Neuronal stem cell (in vitro differentiated cells): Measurements from ENCODE around the gene PLEKHD1.
"Not testable (repeated sequence)": the region's sequence is repeated elsewhere in the genome, so short reads cannot be mapped to it uniquely, and the experiment has no call there.

Experiments used
- DNase-seq: peaks from one replicate; pipeline ENCODE4 v3.0.0-alpha.2; 2013; ENCODE audit warnings: low spot score
- H2AFZ ChIP-seq: one replicate; pipeline ENCODE4 v1.6.1; 2013; ENCODE audit warnings: mild to moderate bottlenecking, low read length, inconsistent platforms
- H2AK5ac ChIP-seq: 2 replicates; pipeline ENCODE4 v1.6.1; 2013; ENCODE audit warnings: low read depth, mild to moderate bottlenecking, inconsistent platforms, low read length, moderate library complexity, mixed read lengths
- H2BK120ac ChIP-seq: 2 replicates; pipeline ENCODE4 v1.6.1; 2013; ENCODE audit warnings: low read depth, mild to moderate bottlenecking, inconsistent platforms, low read length, moderate library complexity, mixed read lengths
- H2BK12ac ChIP-seq: one replicate; pipeline ENCODE4 v1.6.1; 2013; ENCODE audit warnings: low read length, inconsistent platforms
- H2BK15ac ChIP-seq: 2 replicates; pipeline ENCODE4 v1.6.1; 2013; ENCODE audit warnings: mild to moderate bottlenecking, low read length, inconsistent platforms, mixed read lengths
- H2BK5ac ChIP-seq: one replicate; pipeline ENCODE4 v1.6.1; 2013; ENCODE audit warnings: inconsistent platforms, mild to moderate bottlenecking, low read length, moderate library complexity
- H3K14ac ChIP-seq: one replicate; pipeline ENCODE4 v1.6.1; 2013; ENCODE audit warnings: low read length, inconsistent platforms
- H3K18ac ChIP-seq: 2 replicates; pipeline ENCODE4 v1.6.1; 2013; ENCODE audit warnings: low read length, inconsistent platforms
- H3K23ac ChIP-seq: 2 replicates; pipeline ENCODE4 v1.6.1; 2013; ENCODE audit warnings: low read depth, mild to moderate bottlenecking, mixed read lengths, low read length, inconsistent platforms; ENCODE audit not compliant: poor library complexity
- H3K27ac ChIP-seq: replicated peaks from 3 replicates; pipeline ENCODE4 v1.5.1; 2013; ENCODE audit warnings: low read length, inconsistent platforms
- H3K27me3 ChIP-seq, 3 experiments: 2 replicates each; pipeline ENCODE4 v1.6.1; 2013; ENCODE audit warnings: low read length in 3 of 3, mild to moderate bottlenecking in 2 of 3, inconsistent platforms in 1 of 3, low read depth in 1 of 3, mixed read lengths in 1 of 3, moderate library complexity in 1 of 3; ENCODE audit not compliant: control insufficient read depth in 3 of 3, insufficient read depth in 3 of 3
- H3K36me3 ChIP-seq, 2 donors: replicated peaks in 1 of 2; 2 replicates each; pipeline ENCODE4 v1.6.1; 2013; ENCODE audit warnings: low read length in 2 of 2; ENCODE audit not compliant: control insufficient read depth in 2 of 2, insufficient read depth in 2 of 2
- H3K4ac ChIP-seq: 2 replicates; pipeline ENCODE4 v1.6.1; 2013; ENCODE audit warnings: inconsistent platforms, mild to moderate bottlenecking, low read length, moderate library complexity
- H3K4me1 ChIP-seq, 2 donors: 1 replicate in 1 of 2; 2 replicates in 1 of 2; pipeline ENCODE4 v1.6.1; 2013; ENCODE audit warnings: low read length in 2 of 2, low read depth in 1 of 2; ENCODE audit not compliant: control insufficient read depth in 2 of 2, insufficient read depth in 1 of 2
- H3K4me2 ChIP-seq: one replicate; pipeline ENCODE4 v1.6.1; 2013; ENCODE audit warnings: mild to moderate bottlenecking, low read length, inconsistent platforms; ENCODE audit not compliant: insufficient read depth, poor library complexity, severe bottlenecking
- H3K4me3 ChIP-seq, 2 donors: 2 replicates each; pipeline ENCODE4 v1.5.1; 2013; ENCODE audit warnings: low read length in 2 of 2, mild to moderate bottlenecking in 2 of 2, inconsistent platforms in 1 of 2, moderate library complexity in 1 of 2
- H3K79me1 ChIP-seq: one replicate; pipeline ENCODE4 v1.6.1; 2013; ENCODE audit warnings: low read depth, mild to moderate bottlenecking, inconsistent platforms, low read length, moderate library complexity
- H3K9ac ChIP-seq: one replicate; pipeline ENCODE4 v1.6.1; 2013; ENCODE audit warnings: mild to moderate bottlenecking, low read depth, low read length, inconsistent platforms; ENCODE audit not compliant: poor library complexity
- H3K9me3 ChIP-seq, 2 donors: replicated peaks in 1 of 2; 2 replicates each; pipeline versions ENCODE3 to v1.6.1; 2013; ENCODE audit warnings: low read length in 2 of 2, mild to moderate bottlenecking in 2 of 2, inconsistent platforms in 1 of 2, low read depth in 1 of 2, mixed read lengths in 1 of 2, moderate library complexity in 1 of 2; ENCODE audit not compliant: control insufficient read depth in 2 of 2, insufficient read depth in 1 of 2
- H4K8ac ChIP-seq: one replicate; pipeline ENCODE4 v1.6.1; 2013; ENCODE audit warnings: low read depth, mild to moderate bottlenecking, inconsistent platforms, low read length, moderate library complexity
- H4K91ac ChIP-seq: one replicate; pipeline ENCODE4 v1.6.1; 2013; ENCODE audit warnings: low read length, low read depth, mild to moderate bottlenecking, inconsistent platforms; ENCODE audit not compliant: poor library complexity
- WGBS, 2 donors: extraction: QIAGEN DNeasy Blood & Tissue Kit; methylation state at CpG; one replicate each; pipeline ENCODE4 v1.1.7; 2013; ENCODE audit warnings: missing lambda C conversion rate in 2 of 2, mixed read lengths in 1 of 2; ENCODE audit not compliant: insufficient read length in 2 of 2, insufficient replicate concordance in 1 of 2; ENCODE audit errors: extremely low coverage in 2 of 2; 5-methylcytosine and 5-hydroxymethylcytosine counted together

The PLEKHD1 gene

GRCh38 chr14:69495341-69495921 is 10.9 kb downstream of the PLEKHD1 start:
- Histone ChIP-seq H3K79me1 (no peaks in the 10 kb centered on the region), H3K14ac (no peak overlapping the region), H3K4ac (no peak overlapping the region), H2BK15ac (no peak overlapping the region), H4K8ac (no peak overlapping the region), H3K36me3 (no peaks in the 10 kb centered on the region), H3K9me3 (no peaks in the 10 kb centered on the region), H2BK120ac (no peak overlapping the region), H3K27ac (no peak overlapping the region), H3K9ac (no peak overlapping the region), H2AK5ac (no peak overlapping the region), H3K18ac (no peak overlapping the region), H4K91ac (no peak overlapping the region), H3K4me1 (no peaks in the 10 kb centered on the region), H2BK5ac (no peak overlapping the region), H3K27me3 (peaks cover 0 to 21% (median 2%) of the 10 kb centered on the region in 3 experiments), H3K23ac (no peak overlapping the region), H2AFZ (no peak overlapping the region), H2BK12ac (no peak overlapping the region), H3K4me2 (no peak overlapping the region), H3K4me3 (no peak overlapping the region)
- DNase-seq, result no peak
- no CpG with 5 or more reads among the region's 5 CpGs for WGBS, 2 donors

GRCh38 chr14:69497866-69498265 is 13.3 kb downstream of the PLEKHD1 start:
- H2BK15ac ChIP-seq, result not testable (repeated sequence)

GRCh38 chr14:69498286-69498685 is 13.8 kb downstream of the PLEKHD1 start:
- H3K27me3 ChIP-seq, result peaks cover 0 to 41% (median 5%) of the 10 kb centered on the region in 3 experiments
- H3K9me3 ChIP-seq, H4K91ac ChIP-seq, H3K4me2 ChIP-seq, H2BK12ac ChIP-seq, H3K23ac ChIP-seq, H2BK120ac ChIP-seq, DNase-seq, H2BK15ac ChIP-seq, H2AFZ ChIP-seq, H3K79me1 ChIP-seq, H4K8ac ChIP-seq, H3K9ac ChIP-seq, H3K14ac ChIP-seq, H3K4me1 ChIP-seq, H2AK5ac ChIP-seq, H3K4me3 ChIP-seq, H2BK5ac ChIP-seq, H3K36me3 ChIP-seq, H3K4ac ChIP-seq, H3K18ac ChIP-seq, H3K27ac ChIP-seq: not testable (repeated sequence)
- WGBS, 2 donors, result no CpG with 5 or more reads among the region's 4 CpGs

More at GRCh38 chr14:69497866-69498265, 13.3 kb downstream of the PLEKHD1 start:
- H2BK120ac ChIP-seq, H3K4me3 ChIP-seq, H3K36me3 ChIP-seq, H3K9me3 ChIP-seq, H3K79me1 ChIP-seq, H3K4me1 ChIP-seq, H3K4ac ChIP-seq, DNase-seq, H2BK12ac ChIP-seq, H3K4me2 ChIP-seq, H3K27ac ChIP-seq, H3K9ac ChIP-seq, H2AFZ ChIP-seq, H3K14ac ChIP-seq, H4K8ac ChIP-seq, H4K91ac ChIP-seq: not testable (repeated sequence)
- peak overlapping the region; percentile 85 for H2AK5ac ChIP-seq
- H3K18ac ChIP-seq, result peak overlapping the region; percentile 72
- peaks cover 0 to 39% (median 5%) of the 10 kb centered on the region in 3 experiments for H3K27me3 ChIP-seq
- peak overlapping the region; percentile 29 for H3K23ac ChIP-seq
- peak overlapping the region; percentile 71 for H2BK5ac ChIP-seq
- no CpG with 5 or more reads among the region's 4 CpGs for WGBS, 2 donors

GRCh38 chr14:69499436-69499835 is 14.9 kb downstream of the PLEKHD1 start:
- H3K4ac ChIP-seq, result no peak overlapping the region
- no peak overlapping the region for H2AFZ ChIP-seq
- H3K9ac ChIP-seq, result no peak overlapping the region
- no peaks in the 10 kb centered on the region for H3K4me1 ChIP-seq
- no peak overlapping the region for H3K23ac ChIP-seq
- no peak overlapping the region for H3K27ac ChIP-seq
- no peak overlapping the region for H2BK5ac ChIP-seq
- peaks cover 0 to 38% (median 5%) of the 10 kb centered on the region in 3 experiments for H3K27me3 ChIP-seq
- no peaks in the 10 kb centered on the region for H3K79me1 ChIP-seq
- H3K9me3 ChIP-seq, result no peaks in the 10 kb centered on the region
- no peak overlapping the region for H3K4me3 ChIP-seq
- peak overlapping the region; percentile 2 for H3K18ac ChIP-seq
- H2BK15ac ChIP-seq, result peak overlapping the region; percentile 27
- DNase-seq, result no peak
- no peak overlapping the region for H3K14ac ChIP-seq
- H4K8ac ChIP-seq, result no peak overlapping the region
- H4K91ac ChIP-seq, result no peak overlapping the region
- H2AK5ac ChIP-seq, result peak overlapping the region; percentile 60
- no peaks in the 10 kb centered on the region for H3K36me3 ChIP-seq
- no peak overlapping the region for H2BK120ac ChIP-seq
- no peak overlapping the region for H2BK12ac ChIP-seq
- H3K4me2 ChIP-seq, result no peak overlapping the region
- no CpG with 5 or more reads among the region's 5 CpGs for WGBS, 2 donors
